HepG2 (cell line): Measurements from ENCODE around the gene CD7. TPM values are rescaled to one million over a fixed set of nuclear protein-coding genes. Genes with fewer than 3 reads are reported as not detected.

Experiments used
- ATF1 ChIP-seq: IDR thresholded peaks from 2 replicates; pipeline ENCODE4 v1.6.1; 2016; ENCODE audit warnings: mild to moderate bottlenecking, control low read depth
- CEBPG ChIP-seq: IDR thresholded peaks from 2 replicates; pipeline ENCODE4 v1.6.1; 2016
- ELF4 ChIP-seq: sonication (generic); formaldehyde crosslinking; IDR thresholded peaks from 2 replicates; pipeline ENCODE4 v1.5.0; 2020; ENCODE audit warnings: missing genetic modification reagents, mild to moderate bottlenecking, moderate library complexity, borderline replicate concordance
- FIP1L1 ChIP-seq: fragments of 200-400 bp; formaldehyde crosslinking; IDR thresholded peaks from 2 replicates; pipeline ENCODE4 v1.6.1; 2018; ENCODE audit warnings: low read depth, mild to moderate bottlenecking, low read length, moderate library complexity, borderline replicate concordance; ENCODE audit not compliant: insufficient read depth
- FOXA3 ChIP-seq: IDR thresholded peaks from 2 replicates; pipeline ENCODE4 v1.6.1; 2016; ENCODE audit warnings: missing genetic modification reagents, missing compliant biosample characterization
- MXD4 ChIP-seq: IDR thresholded peaks from 2 replicates; pipeline ENCODE4 v1.6.1; 2016; ENCODE audit warnings: mild to moderate bottlenecking, missing biosample characterization, missing genetic modification reagents
- NCOA1 ChIP-seq: sonication (generic); formaldehyde crosslinking; IDR thresholded peaks from 2 replicates; pipeline ENCODE4 v1.9.0; 2021; ENCODE audit warnings: missing genetic modification reagents
- NFKBIZ ChIP-seq: IDR thresholded peaks from 2 replicates; pipeline ENCODE4 v1.6.1; 2018; ENCODE audit warnings: missing genetic modification reagents, missing compliant biosample characterization
- PRMT3 ChIP-seq: sonication (generic); formaldehyde crosslinking; IDR thresholded peaks from 2 replicates; pipeline ENCODE4 v1.8.1; 2022; ENCODE audit warnings: low read depth, mild to moderate bottlenecking, moderate library complexity, missing genetic modification reagents, borderline replicate concordance
- REL ChIP-seq: sonication (generic); formaldehyde crosslinking; conservative IDR thresholded peaks from 2 replicates; pipeline ENCODE4 v1.8.0; 2022; ENCODE audit warnings: mild to moderate bottlenecking, missing genetic modification reagents, moderate library complexity
- REPIN1 ChIP-seq: sonication (generic); formaldehyde crosslinking; IDR thresholded peaks from 2 replicates; pipeline ENCODE4 v1.8.0; 2022; ENCODE audit warnings: missing genetic modification reagents, low read depth, mild to moderate bottlenecking, borderline replicate concordance
- RNF2 ChIP-seq: fragments of 450-650 bp; conservative IDR thresholded peaks from 2 replicates; pipeline ENCODE4 v1.6.1; 2016; ENCODE audit warnings: low read depth
- ZNF180 ChIP-seq: sonication (generic); formaldehyde crosslinking; IDR thresholded peaks from 2 replicates; pipeline ENCODE4 v1.4.0; 2020; ENCODE audit warnings: low read depth, missing genetic modification reagents, borderline replicate concordance
- ZNF251 ChIP-seq: sonication (generic); formaldehyde crosslinking; IDR thresholded peaks from 2 replicates; pipeline ENCODE4 v1.9.0; 2021; ENCODE audit warnings: mild to moderate bottlenecking, missing genetic modification reagents
- ZNF329 ChIP-seq: sonication (generic); formaldehyde crosslinking; IDR thresholded peaks from 2 replicates; pipeline ENCODE4 v1.9.0; 2021; ENCODE audit warnings: low read depth, mild to moderate bottlenecking, missing genetic modification reagents
- ZNF564 ChIP-seq: sonication (generic); formaldehyde crosslinking; IDR thresholded peaks from 2 replicates; pipeline ENCODE4 v1.8.1; 2023; ENCODE audit warnings: mild to moderate bottlenecking, missing genetic modification reagents
- ZSCAN21 ChIP-seq: sonication (generic); formaldehyde crosslinking; IDR thresholded peaks from 2 replicates; pipeline ENCODE4 v1.8.0; 2022; ENCODE audit warnings: mild to moderate bottlenecking, missing genetic modification reagents, moderate library complexity, borderline replicate concordance
- ZSCAN9 ChIP-seq: IDR thresholded peaks from 2 replicates; pipeline ENCODE4 v1.6.1; 2016; ENCODE audit warnings: borderline replicate concordance
- polyA plus RNA-seq, 8 experiments: library from polyadenylated mRNA; depleted of rRNA in 3 of 8; stranded (reverse) in 7 of 8; unstranded in 1 of 8; fragments of >200 nt; fragmentation: Illumina TruSeq in 4 of 8; extraction: Trizol in 4 of 8; gene quantifications; 2 replicates each; pipeline versions ENCODE4 v1.2.1 to v1.2.3, GENCODE V29; 2011 to 2016; ENCODE audit warnings: low read depth in 4 of 8, missing spikeins in 1 of 8, mixed read lengths in 1 of 8; ENCODE audit not compliant: insufficient read depth in 1 of 8
- total RNA-seq, 5 experiments: library from RNA; depleted of rRNA; stranded (reverse); fragments of >200 nt; fragmentation: Illumina TruSeq; extraction: Trizol; gene quantifications; 2 replicates each; pipeline ENCODE4 v1.2.3, GENCODE V29; 2016; ENCODE audit warnings: low read depth in 1 of 5
- TF ChIP-seq, protein P1 (sequence below): sonication (generic); formaldehyde crosslinking; IDR thresholded peaks from 2 replicates; pipeline ENCODE4 v1.4.0; 2020; ENCODE audit warnings: missing genetic modification reagents
- TF ChIP-seq, protein P2 (sequence below): sonication (generic); formaldehyde crosslinking; IDR thresholded peaks from 2 replicates; pipeline ENCODE4 v1.5.0; 2020; ENCODE audit warnings: mild to moderate bottlenecking, missing genetic modification reagents
- TF ChIP-seq, protein P3 (sequence below): sonication (generic); formaldehyde crosslinking; IDR thresholded peaks from 2 replicates; pipeline ENCODE4 v1.4.0; 2020; ENCODE audit warnings: mild to moderate bottlenecking, missing genetic modification reagents
- TF ChIP-seq, protein P4 (sequence below): sonication (generic); formaldehyde crosslinking; IDR thresholded peaks from 2 replicates; pipeline ENCODE4 v1.5.1; 2020; ENCODE audit warnings: missing genetic modification reagents, mild to moderate bottlenecking, borderline replicate concordance
- TF ChIP-seq, protein P5 (sequence below): sonication (generic); formaldehyde crosslinking; IDR thresholded peaks from 2 replicates; pipeline ENCODE4 v1.5.1; 2020; ENCODE audit warnings: mild to moderate bottlenecking, missing genetic modification reagents, moderate library complexity

CD7 gene
- total and polyA plus RNA-seq, 2 of the 13 experiments (the other 11 are each of a cell fraction or from before 2014, with no cell fraction given), result 67.6 to 76.4 TPM

DNA sequence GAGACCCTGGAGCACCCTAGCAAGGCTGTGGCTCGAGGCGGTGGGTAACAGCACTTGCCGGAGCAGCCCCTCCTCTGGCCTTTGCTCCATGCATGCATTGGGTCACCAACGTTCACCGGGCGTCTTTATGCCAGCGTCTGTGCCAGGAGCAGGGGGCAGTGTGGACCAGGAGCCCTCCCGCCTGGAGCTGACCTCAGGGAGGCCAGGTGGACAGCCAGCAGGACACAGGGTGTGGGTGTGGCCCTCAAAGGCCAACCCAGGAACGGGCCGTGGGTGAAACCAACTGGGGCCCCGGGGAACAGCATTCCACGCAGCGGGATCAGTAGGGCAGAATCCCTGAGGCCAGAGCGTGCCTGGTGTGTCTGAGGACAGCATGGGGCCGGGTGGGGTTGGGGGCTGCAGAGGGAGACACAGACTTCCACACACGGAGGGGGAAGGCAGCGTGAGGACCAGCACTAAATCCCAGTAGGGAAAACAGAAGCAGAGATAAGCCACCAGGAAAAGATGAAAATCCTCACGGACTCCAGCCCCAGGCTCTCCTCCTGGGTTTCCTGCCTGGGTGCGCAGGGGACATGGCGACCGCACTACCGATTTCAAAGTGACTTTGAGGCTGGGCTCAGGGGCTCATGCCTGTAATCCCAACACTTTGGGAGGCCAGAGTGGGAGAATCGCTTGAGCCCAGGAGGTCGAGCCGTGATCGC, 2.9 kb upstream of the CD7 start (continued):
- TF ChIP-seq, protein P1, sequence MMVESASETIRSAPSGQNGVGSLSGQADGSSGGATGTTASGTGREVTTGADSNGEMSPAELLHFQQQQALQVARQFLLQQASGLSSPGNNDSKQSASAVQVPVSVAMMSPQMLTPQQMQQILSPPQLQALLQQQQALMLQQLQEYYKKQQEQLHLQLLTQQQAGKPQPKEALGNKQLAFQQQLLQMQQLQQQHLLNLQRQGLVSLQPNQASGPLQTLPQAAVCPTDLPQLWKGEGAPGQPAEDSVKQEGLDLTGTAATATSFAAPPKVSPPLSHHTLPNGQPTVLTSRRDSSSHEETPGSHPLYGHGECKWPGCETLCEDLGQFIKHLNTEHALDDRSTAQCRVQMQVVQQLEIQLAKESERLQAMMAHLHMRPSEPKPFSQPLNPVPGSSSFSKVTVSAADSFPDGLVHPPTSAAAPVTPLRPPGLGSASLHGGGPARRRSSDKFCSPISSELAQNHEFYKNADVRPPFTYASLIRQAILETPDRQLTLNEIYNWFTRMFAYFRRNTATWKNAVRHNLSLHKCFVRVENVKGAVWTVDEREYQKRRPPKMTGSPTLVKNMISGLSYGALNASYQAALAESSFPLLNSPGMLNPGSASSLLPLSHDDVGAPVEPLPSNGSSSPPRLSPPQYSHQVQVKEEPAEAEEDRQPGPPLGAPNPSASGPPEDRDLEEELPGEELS (CRISPR knock-in tag), result no peak; the same call in 1 of the 2 replicates
- TF ChIP-seq FOXA3, result 0 out of 2 replicates have a peak, but pooled peaks have one; percentile 28
- no peak for TF ChIP-seq CEBPG (CRISPR knock-in tag)
- TF ChIP-seq ZNF251 (CRISPR knock-in tag), result no peak
- TF ChIP-seq ZNF180 (CRISPR knock-in tag), result no peak
- no peak for TF ChIP-seq PRMT3 (CRISPR knock-in tag)
- TF ChIP-seq, protein P2, sequence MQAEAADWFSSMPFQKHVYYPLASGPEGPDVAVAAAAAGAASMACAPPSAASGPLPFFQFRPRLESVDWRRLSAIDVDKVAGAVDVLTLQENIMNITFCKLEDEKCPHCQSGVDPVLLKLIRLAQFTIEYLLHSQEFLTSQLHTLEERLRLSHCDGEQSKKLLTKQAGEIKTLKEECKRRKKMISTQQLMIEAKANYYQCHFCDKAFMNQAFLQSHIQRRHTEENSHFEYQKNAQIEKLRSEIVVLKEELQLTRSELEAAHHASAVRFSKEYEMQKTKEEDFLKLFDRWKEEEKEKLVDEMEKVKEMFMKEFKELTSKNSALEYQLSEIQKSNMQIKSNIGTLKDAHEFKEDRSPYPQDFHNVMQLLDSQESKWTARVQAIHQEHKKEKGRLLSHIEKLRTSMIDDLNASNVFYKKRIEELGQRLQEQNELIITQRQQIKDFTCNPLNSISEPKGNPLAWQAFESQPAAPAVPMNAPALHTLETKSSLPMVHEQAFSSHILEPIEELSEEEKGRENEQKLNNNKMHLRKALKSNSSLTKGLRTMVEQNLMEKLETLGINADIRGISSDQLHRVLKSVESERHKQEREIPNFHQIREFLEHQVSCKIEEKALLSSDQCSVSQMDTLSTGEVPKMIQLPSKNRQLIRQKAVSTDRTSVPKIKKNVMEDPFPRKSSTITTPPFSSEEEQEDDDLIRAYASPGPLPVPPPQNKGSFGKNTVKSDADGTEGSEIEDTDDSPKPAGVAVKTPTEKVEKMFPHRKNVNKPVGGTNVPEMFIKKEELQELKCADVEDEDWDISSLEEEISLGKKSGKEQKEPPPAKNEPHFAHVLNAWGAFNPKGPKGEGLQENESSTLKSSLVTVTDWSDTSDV, result peak; percentile 65; the same call in 1 of the 2 replicates
- no peak for TF ChIP-seq REPIN1 (CRISPR knock-in tag)
- TF ChIP-seq ZSCAN9, result 0 out of 2 replicates have a peak, but pooled peaks have one; percentile 49
- TF ChIP-seq ZNF564, result no peak
- TF ChIP-seq FIP1L1, result no peak
- TF ChIP-seq, protein P3, sequence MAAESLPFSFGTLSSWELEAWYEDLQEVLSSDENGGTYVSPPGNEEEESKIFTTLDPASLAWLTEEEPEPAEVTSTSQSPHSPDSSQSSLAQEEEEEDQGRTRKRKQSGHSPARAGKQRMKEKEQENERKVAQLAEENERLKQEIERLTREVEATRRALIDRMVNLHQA (CRISPR knock-in tag), result no peak
- TF ChIP-seq NFKBIZ (CRISPR knock-in tag), result peak; percentile 43; the same call in 1 of the 2 replicates
- no peak; the same call in 1 of the 2 replicates for TF ChIP-seq MXD4
- TF ChIP-seq RNF2, result no peak
- TF ChIP-seq, protein P4, sequence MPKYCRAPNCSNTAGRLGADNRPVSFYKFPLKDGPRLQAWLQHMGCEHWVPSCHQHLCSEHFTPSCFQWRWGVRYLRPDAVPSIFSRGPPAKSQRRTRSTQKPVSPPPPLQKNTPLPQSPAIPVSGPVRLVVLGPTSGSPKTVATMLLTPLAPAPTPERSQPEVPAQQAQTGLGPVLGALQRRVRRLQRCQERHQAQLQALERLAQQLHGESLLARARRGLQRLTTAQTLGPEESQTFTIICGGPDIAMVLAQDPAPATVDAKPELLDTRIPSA (CRISPR knock-in tag), result no peak; the same call in 1 of the 2 replicates
- no peak for TF ChIP-seq ATF1 (CRISPR knock-in tag)
- no peak for TF ChIP-seq ZSCAN21 (CRISPR knock-in tag)
- no peak for TF ChIP-seq ELF4
- TF ChIP-seq, protein P5, sequence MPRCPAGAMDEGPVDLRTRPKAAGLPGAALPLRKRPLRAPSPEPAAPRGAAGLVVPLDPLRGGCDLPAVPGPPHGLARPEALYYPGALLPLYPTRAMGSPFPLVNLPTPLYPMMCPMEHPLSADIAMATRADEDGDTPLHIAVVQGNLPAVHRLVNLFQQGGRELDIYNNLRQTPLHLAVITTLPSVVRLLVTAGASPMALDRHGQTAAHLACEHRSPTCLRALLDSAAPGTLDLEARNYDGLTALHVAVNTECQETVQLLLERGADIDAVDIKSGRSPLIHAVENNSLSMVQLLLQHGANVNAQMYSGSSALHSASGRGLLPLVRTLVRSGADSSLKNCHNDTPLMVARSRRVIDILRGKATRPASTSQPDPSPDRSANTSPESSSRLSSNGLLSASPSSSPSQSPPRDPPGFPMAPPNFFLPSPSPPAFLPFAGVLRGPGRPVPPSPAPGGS (CRISPR knock-in tag), result no peak
- TF ChIP-seq ZNF329, result 0 out of 2 replicates have a peak, but pooled peaks have one; percentile 40
- 0 out of 2 replicates have a peak, but pooled peaks have one; percentile 54 for TF ChIP-seq REL
- no peak for TF ChIP-seq NCOA1
